Measurements from ENCODE around the gene RNF180.

Gene RNF180

GRCh38 chr5:64417390-64417789 is 251.7 kb downstream of the RNF180 start:
- FAIRE-seq = no peak

GRCh38 chr5:64418013-64418412 is 252.4 kb downstream of the RNF180 start:
- DNase-seq (ENCODE audit: insufficient read length, low spot score) (no peak), FAIRE-seq (no peak)
- TF ChIP-seq TAF1 (IDR thresholded peaks at IDR 0.05; ENCODE audit: low read depth, low read length) (no peak), POU2F2 (IDR thresholded peaks at IDR 0.05; ENCODE audit: low read depth, low read length) (no peak), POLR2A (IDR thresholded peaks at IDR 0.05; ENCODE audit: low read depth, low read length) (no peak), SPI1 (IDR thresholded peaks at IDR 0.05; ENCODE audit: low read depth, low read length) (no peak), POLR2AphosphoS5 (IDR thresholded peaks at IDR 0.05; ENCODE audit: low read depth, low read length) (no peak), PAX5 (IDR thresholded peaks at IDR 0.05; ENCODE audit: insufficient read depth, low read length, severe bottlenecking) (no peak)

More at GRCh38 chr5:64417390-64417789, 251.7 kb downstream of the RNF180 start:
- DNase-seq (ENCODE audit: insufficient read length, low spot score) = no peak
- TF ChIP-seq POU2F2 (IDR thresholded peaks at IDR 0.05; ENCODE audit: low read depth, low read length) (no peak), POLR2AphosphoS5 (IDR thresholded peaks at IDR 0.05; ENCODE audit: low read depth, low read length) (no peak), SPI1 (IDR thresholded peaks at IDR 0.05; ENCODE audit: low read depth, low read length) (no peak), POLR2A (IDR thresholded peaks at IDR 0.05; ENCODE audit: low read depth, low read length) (no peak), PAX5 (IDR thresholded peaks at IDR 0.05; ENCODE audit: insufficient read depth, low read length, severe bottlenecking) (no peak), TAF1 (IDR thresholded peaks at IDR 0.05; ENCODE audit: low read depth, low read length) (no peak)
